COR-L47 (cell line): ENCODE results near the gene TCEANC2.
"Not testable (repeated sequence)": the region's sequence is repeated elsewhere in the genome, so short reads cannot be mapped to it uniquely, and the experiment has no call there.

ENCODE experiments used
- DNase-seq: peaks from one replicate; lab custom pipeline; 2025; lab: John Stamatoyannopoulos, UW

The TCEANC2 gene

GRCh38 chr1:54052934-54053744, at the start of gene TCEANC2, which contains the start of gene TMEM59:
TSS of gene TCEANC2 (plus strand) at chr1:54053608. CDS start at chr1:54054423, 815 bp downstream.
TSS of gene TMEM59 (minus strand) at chr1:54053204. CDS start at chr1:54053188, 16 bp downstream.
- DNase-seq = peak; percentile 97

- DNase-seq = not testable (repeated sequence)
These were observed 49.5 kb upstream of the TCEANC2 start for GRCh38 chr1:54003750-54004480.

- no peak for DNase-seq
These were observed 48.8 kb upstream of the TCEANC2 start for GRCh38 chr1:54004481-54005049.

GRCh38 chr1:54006508-54006907, 46.9 kb upstream of the TCEANC2 start:
- no peak for DNase-seq

GRCh38 chr1:54007613-54008012, 45.8 kb upstream of the TCEANC2 start:
- DNase-seq = no peak

GRCh38 chr1:54008876-54009275, 44.5 kb upstream of the TCEANC2 start:
- no peak for DNase-seq

- no peak for DNase-seq
These were observed 44.0 kb upstream of the TCEANC2 start for GRCh38 chr1:54009406-54009805.

GRCh38 chr1:54010415-54011117, 42.8 kb upstream of the TCEANC2 start:
- DNase-seq = no peak

GRCh38 chr1:54011316-54012007, 41.9 kb upstream of the TCEANC2 start:
- DNase-seq = no peak

GRCh38 chr1:54012008-54012325, 41.4 kb upstream of the TCEANC2 start:
- no peak for DNase-seq

- no peak for DNase-seq
These were observed 40.5 kb upstream of the TCEANC2 start for GRCh38 chr1:54012863-54013262.

- no peak for DNase-seq
These were observed 39.9 kb upstream of the TCEANC2 start for GRCh38 chr1:54013393-54014008.

GRCh38 chr1:54014009-54014629, 39.3 kb upstream of the TCEANC2 start:
- no peak for DNase-seq

- DNase-seq = peak; percentile 13
These were observed 36.8 kb upstream of the TCEANC2 start for GRCh38 chr1:54016343-54017282.

- no peak for DNase-seq
These were observed 35.4 kb upstream of the TCEANC2 start, which contains the start of gene LDLRAD1 for GRCh38 chr1:54017979-54018378. TSS of gene LDLRAD1 (minus strand) at chr1:54018186. CDS start at chr1:54018112, 74 bp downstream.

GRCh38 chr1:54018635-54019034, 34.8 kb upstream of the TCEANC2 start:
- no peak for DNase-seq

GRCh38 chr1:54019562-54020176, 33.7 kb upstream of the TCEANC2 start:
- DNase-seq = not testable (repeated sequence)

GRCh38 chr1:54024358-54024757, 29.1 kb upstream of the TCEANC2 start:
- DNase-seq = no peak

- DNase-seq = not testable (repeated sequence)
These were observed 28.6 kb upstream of the TCEANC2 start for GRCh38 chr1:54024811-54025210.
